Measurements from ENCODE around the gene LAMA3.

Gene LAMA3

DNA sequence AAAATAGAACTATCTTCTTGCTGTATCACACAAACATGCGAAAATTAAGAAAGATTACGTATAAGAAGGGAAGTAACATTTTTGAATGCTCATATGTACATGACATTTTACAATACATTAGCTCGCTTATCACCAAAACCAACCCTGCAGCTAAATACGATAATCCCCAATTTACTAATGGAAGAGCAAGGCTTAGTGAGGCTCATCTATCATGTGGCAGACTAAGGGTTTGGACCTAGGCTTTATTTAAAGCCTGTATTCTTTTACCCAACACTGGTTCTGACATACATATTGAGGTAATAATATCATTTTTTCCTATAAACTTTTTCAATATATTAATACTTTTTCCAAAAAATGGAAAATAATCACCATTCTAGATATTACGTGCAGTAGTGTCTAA is 208.5 kb downstream of the LAMA3 start:
- DNase-seq (ENCODE audit: low read depth in 2 of 2), result no peak

DNA sequence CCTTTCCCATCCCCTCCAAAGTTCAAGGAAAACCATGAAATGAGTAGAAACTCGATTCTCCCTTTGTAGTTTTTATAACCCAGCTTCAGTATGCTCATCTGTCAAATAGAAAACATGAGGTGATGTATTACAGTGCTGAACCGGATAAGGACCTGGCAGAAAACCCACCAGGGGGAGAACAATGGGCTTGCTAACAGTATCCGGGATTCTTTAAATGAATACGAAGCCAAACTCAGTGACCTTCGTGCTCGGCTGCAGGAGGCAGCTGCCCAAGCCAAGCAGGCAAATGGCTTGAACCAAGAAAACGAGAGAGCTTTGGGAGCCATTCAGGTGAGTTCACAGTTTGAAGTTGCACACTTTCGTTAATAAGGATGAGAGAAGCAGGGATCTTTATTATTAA is 211.7 kb downstream of the LAMA3 start:
- no peak for DNase-seq (ENCODE audit: low read depth in 2 of 2)

DNA sequence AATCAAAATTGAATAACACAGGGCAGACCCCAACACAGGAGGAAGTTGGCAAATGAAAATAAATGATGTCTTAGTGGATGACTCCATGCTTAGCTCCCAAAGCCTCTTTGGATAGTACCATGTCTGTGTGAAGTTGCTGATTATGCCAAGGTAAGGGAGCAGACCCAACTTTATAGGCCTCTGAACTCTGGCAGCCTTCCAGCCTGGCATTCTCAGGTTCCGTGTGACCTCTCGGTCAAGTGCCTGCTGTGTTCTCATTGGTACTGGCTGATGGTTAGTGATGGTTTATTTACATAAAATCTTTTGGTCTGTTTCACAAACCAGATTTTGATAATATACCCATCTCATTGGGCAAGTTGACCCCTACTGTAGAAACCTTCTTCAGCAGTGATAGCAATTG is 213.1 kb downstream of the LAMA3 start:
- DNase-seq (ENCODE audit: low read depth in 2 of 2), result no peak

DNA sequence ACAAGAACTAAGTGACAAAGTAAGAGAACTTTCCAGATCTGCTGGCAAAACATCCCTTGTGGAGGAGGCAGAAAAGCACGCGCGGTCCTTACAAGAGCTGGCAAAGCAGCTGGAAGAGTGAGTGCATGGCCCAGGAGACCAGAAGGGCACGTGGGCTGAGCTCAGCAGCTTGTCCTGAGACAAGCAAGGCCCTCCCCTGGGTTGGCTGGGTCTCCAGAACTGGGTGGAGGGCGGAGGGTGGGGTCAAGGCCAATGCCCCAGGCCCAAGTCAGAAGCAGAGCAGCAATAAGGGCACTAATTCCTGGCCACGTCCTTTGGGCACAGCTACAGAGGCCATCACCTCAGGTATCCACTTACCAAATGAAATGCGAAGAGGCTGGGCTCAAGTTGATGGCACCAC is 214.7 kb downstream of the LAMA3 start:
- no peak for DNase-seq (ENCODE audit: low read depth in 2 of 2)

DNA sequence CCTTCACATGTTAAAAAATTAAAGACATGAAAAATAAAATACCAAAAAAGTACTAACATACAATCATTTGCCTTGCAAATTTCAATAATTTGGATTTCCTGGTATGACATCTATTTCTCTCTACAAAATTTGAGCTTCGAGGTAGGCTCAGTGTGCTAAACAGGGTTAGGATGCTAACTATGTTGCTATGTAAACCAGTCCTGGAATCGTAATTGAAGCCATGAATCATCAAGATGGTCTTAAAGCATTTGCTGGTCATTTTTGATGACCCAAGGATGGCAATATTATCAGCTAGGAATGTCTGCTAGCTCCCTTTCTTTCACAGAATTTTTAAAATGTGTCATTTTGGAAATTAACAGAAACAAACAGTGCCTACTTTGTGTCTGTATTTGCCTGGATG is 217.4 kb downstream of the LAMA3 start:
- DNase-seq (ENCODE audit: low read depth in 2 of 2), result no peak

DNA sequence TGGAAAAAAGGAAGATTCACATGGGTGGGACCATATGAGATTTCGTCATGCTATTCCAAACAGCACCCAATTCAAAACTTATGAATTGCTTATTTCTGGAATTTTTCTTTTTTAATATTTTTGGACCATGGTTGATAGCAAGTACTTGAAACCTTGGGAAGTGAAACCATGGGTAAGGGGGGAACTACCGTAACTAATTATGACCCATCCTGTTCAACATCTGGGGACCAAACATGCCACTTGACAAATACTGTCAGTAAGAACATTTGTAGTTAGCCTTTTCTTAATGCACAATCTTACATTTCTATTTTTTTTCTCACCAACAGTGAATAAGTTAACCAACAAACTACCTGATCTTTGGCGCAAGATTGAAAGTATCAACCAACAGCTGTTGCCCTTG is 219.6 kb downstream of the LAMA3 start:
- no peak for DNase-seq (ENCODE audit: low read depth in 2 of 2)

DNA sequence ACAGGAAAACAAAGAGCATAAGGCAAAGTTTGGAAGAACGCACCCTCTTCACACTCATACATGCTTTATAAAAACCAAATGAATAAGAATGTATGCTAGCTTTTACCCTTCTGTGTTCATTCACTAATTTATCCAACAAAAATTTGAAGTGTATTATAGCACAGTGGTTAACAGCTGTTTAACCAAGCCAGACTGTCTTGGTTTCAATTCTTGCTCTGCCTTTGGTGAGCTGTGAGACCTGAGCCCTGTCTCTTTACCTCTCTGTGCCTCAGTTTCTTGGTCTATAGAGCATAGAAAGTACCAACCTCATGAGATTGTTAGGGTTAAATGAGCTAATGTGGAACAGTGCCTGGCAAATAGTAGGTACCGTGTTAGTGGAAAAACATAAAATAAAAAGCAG is 220.8 kb downstream of the LAMA3 start:
- no peak for DNase-seq (ENCODE audit: low read depth in 2 of 2)

DNA sequence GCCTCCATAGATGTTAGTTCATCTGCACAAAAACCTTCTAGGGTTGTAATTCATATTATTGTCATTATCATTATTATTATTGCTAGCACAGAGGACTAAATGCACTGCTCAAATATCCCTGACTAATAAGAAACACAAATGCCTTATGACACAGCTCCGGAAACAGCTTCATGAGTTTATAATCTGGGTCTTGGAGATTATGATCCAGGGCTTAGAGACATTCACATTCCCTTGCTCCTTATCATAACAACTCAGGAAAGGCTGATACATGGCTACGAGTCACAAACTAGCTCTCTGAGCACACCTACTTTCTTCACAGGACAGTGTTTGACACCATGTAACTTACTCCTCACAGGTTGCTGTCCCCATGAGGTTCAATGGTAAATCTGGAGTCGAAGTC is 223.1 kb downstream of the LAMA3 start:
- DNase-seq (ENCODE audit: low read depth in 2 of 2), result no peak

DNA sequence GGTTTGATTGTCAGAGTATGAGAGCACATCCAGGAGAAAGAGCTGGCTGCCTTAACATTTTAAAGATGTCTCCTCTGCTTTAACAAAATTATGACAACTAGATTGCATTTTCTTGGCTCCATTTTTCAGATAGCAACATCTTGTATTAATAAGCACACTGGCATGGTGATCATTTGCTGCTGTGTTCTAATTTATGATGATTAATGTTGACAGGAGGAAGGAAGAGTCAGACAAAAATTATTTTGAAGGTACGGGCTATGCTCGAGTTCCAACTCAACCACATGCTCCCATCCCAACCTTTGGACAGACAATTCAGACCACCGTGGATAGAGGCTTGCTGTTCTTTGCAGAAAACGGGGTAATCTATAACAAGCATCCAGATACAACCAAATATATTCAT is 227.1 kb downstream of the LAMA3 start:
- DNase-seq (ENCODE audit: low read depth in 2 of 2), result no peak

DNA sequence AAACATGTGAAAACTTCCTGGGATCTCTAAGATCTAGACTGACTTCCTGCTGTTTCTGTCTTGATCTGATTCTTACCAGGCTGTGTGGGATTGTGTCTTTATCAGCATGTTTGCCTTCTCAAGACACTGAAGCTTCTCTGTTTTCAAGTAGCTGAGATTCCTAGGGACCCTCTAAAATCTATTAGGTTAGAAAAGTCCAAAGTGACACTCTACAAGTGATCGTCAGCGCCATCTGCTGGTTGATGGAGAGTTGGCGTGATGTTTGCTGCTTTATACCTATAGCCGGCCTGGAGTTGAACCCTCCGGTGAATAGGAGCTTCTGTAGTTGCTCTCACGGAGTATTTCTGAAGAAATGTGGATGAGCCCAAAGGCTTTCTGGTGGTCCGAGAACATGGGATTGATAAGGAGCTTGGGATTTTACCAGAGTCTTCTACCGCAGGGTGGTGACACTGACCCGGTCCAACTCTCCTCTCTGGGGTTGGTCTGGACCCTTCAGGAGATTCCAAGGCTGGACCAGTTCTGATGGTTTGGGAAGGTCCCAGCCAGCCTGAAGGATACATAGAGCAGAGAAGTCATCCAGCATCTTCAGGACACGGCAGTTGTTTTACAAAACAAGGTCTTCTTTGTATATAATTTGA is 229.3 kb downstream of the LAMA3 start:
- peak; percentile 65 to 72 for DNase-seq (ENCODE audit: low read depth in 2 of 2)

DNA sequence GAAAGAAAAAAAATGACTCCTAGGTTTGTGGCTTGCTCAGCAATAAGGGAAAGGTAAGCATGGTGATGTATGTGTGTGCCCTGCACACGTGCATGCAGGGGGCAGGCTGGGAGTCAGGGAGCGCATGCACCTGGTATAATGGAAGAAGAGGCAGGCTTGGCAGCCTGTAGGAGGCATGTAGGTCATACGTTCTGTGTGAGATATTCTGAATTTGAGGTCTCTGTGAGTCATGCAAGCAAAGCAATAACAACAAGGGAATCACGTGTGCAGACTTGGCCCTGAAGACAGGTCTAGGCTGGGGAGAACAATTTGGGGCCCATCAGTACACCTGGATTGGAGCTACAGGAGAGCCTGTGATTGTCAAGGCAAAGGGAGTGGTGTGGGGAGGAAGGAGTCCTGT is 230.8 kb downstream of the LAMA3 start:
- no peak for DNase-seq (ENCODE audit: low read depth in 2 of 2)

DNA sequence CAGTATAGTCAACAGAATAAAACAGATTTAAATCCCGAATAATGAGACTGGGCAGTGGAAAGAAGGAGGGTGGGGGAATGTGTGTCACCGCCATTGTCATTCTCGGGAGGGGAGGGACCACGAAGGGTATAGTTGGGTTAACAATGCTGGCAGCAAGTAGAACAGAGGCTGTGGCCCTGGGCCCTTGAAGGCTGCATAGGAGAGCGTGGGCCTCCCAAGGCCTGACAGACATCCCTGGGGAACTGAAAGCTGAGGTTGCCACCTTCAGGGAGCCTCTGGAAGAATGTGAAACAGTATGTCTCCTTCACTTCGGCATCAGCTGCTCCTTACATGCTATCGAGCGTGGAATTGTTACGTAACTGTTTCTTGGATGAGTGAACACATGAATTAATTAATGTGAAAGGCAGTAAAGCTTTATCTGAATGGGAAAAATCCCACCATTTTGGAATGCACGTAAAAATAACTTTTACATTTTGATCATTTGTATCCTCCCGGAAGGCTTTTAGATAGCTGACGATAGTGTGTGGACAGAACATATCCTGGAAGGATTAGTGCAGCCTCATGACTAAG is 232.5 kb downstream of the LAMA3 start:
- DNase-seq (ENCODE audit: low read depth in 2 of 2), result no peak

DNA sequence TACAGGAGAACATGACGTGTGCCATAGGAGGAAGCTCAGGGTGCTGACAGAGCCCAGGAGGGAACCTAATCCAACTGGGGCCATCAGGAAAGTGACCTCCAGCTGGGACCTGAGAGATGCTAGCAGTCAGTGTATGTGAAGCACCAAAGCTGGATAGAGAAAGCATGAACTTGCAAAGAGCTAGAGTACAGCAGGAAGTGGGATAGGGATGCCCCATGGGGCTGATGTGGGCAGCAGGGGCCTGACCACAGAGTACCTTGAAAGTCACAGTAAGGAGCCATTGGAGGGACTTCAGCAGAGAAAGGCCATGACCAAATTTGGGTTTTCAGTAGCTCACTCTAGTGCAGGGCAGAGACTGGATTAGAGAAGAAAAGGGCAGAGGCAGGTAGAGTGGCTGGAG is 233.7 kb downstream of the LAMA3 start:
- DNase-seq (ENCODE audit: low read depth in 2 of 2), result no peak

DNA sequence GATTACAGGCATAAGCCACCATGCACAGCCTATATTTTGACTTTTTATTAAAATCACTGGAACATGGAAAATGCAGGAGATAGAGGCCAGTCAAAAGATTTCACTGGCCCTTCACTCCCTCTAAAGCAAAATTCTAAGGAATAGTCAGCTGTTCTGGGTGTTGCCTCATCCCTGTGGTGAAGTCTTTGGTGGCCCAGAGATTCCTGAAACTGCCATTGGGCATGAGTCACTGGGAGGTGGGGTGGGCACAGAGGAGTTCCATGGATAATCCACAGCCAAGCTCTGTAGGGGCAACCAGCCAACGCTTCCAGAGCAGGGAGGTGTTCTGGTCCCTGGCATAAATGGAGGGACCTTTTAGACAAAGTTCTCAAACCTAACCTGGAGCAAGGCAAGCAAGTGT is 235.6 kb downstream of the LAMA3 start:
- DNase-seq (ENCODE audit: low read depth in 2 of 2), result no peak

DNA sequence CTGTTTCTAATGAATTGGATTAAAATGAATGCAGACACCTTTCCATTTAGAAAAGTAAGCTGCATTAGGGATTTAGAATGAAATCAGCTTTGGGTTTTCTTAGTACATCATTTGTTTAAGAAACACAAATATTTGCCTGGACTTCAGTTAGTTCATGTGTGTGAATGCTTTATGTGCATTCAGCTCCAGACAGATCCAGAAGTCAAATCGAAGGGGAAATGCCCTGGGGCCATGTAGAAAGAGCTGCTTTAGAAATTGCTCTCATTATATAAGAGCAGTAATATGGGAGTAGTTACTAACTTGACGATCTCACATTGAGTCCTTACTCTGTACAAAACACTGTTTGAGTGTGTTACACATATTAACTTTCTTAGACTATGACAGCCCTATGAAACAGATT is 237.3 kb downstream of the LAMA3 start:
- DNase-seq (ENCODE audit: low read depth in 2 of 2), result no peak

DNA sequence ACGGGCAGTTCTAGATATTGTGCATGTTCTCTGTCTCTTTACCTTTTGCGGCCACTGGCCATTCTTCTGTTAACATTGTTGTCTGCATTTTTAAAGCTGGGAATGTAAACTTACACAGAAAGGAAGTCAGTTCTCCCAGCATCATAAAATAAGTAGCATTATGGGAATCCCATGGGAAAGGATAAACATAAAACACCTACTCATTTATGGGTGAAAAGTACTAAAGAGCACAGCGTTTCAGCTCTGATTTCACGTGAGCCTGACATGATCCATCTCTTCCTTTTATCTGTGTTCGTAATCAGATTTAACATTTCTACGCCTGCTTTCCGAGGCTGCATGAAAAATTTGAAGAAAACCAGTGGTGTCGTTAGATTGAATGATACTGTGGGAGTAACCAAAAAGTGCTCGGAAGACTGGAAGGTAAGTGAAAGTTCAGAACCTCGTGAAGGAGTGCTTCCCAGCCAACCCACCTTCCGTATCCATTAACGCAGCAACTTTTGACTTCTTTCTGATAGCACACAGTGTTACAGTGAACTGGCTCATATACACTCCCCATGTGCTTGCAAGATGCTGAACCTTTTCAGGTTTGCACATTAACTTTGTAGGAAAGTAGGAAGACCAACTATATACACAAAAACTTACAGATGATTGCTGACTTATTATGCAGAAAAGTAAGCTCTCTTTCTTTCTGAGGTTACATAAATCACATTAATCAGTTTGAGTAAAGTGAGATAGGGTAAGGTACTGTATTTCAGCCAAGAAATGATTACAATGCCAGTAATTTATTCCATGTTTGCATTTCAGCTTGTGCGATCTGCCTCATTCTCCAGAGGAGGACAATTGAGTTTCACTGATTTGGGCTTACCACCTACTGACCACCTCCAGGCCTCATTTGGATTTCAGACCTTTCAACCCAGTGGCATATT is 238.8 kb downstream of the LAMA3 start:
- no peak for DNase-seq (ENCODE audit: low read depth in 2 of 2)

DNA sequence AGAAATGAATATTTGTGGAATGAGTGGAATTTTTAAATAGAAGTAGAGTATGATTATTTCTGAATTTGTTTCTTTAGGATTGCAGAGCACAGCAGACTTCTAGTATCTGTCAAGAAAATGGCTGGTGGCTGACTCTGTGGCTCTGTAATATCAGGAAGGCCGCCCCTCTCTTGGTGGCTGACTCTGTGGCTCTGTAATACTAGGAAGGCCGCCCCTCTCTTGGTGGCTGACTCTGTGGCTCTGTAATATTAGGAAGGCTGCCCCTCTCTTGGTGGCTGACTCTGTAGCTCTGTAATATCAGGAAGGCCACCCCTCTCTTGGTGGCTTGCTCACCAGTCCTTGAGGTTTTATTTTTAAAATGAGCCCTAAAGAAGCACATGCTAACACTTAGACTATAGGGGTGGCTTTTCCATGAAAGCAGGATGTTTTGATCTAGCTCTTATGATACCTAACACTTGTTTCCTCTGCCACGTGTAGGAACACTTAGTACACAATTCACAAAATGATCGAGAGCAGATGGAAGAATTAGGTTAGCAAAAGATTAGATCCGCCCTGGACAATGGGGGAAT is 240.2 kb downstream of the LAMA3 start:
- no peak for DNase-seq (ENCODE audit: low read depth in 2 of 2)

DNA sequence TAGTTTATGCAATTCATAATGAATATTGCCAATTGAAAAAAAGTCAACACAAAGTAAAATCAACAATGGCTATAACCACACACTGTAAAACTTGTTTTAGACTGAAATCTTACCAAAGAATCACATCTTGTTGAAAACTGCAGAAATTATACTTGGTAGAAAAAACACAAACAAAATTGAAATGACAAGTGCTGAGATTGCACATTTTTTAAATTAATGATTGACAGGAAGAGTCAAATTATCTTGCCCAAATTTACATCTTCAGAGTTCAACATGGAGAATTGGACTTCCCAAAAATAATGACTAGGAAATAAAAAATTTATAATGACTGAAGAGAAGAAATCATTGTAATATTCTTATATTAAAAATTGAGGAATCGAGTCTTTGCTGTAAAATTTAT is 240.7 kb downstream of the LAMA3 start:
- no peak for DNase-seq (ENCODE audit: low read depth in 2 of 2)

DNA sequence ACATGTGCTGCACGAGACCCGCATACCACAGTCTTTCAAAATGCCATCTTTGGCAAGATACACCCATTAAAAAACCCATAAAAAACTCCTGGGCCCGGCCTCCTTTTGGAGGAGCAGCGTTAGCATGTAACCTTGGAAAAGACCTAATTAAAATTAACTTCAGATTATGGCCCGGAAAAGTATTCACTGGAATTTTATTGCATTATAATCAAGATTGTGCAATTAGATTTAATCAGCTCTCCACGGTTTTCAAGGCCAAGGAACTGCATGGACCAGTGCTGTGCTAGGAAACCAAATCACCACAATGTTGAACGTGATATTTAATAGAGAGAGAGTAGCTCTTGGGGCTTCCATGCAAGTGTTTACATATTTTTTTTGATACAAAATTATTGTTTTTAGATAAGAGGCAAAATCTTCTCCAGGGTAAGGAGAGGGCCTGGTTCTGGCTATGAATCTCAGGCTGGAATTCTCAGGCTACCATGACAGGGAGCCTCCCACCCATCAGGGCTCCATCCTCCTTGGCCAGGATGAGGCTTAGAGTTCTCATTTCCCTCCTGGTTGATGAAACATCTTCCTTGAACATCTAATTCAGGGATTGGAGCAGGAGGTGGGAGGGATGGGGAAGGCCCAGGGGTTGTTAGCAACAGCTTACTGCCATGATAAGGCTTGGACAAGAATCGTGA is 243.3 kb downstream of the LAMA3 start:
- no peak for DNase-seq (ENCODE audit: low read depth in 2 of 2)

DNA sequence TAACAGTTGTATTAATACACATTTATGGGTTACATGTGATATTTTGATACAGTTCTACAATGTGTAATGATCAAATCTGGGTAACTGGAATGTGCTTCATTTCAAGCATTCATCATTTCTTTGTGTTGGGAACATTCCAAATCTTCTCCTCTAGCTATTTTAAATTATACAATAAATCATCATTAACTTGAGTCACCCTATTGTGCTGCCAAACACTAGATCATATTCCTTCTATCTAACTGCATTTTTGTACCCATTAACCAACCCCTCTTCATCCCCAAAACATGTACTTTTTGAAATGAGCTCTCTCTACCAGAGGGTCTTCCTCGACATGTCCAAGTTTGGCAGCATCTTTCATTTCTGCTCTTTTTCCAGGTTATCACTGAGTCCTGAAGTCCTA is 244.2 kb downstream of the LAMA3 start:
- no peak for DNase-seq (ENCODE audit: low read depth in 2 of 2)

DNA sequence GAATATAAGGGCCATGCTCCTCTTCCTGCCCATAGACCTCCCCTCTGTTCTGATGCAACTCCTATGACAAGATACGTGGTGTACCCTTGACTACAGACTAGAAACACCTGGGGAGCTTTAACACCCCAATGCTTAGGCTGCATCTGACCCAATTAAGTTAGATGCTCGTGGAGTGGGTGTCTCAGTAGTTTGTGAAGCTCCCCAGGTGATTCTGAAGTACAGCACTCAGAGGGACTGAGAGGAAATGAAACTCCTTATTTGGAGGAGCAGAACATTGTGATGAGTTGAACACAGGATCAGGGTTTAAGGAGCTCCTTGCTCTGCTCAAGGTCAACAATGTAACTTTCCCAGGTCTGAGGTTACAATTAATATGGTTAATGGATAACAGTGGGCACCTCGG is 245.0 kb downstream of the LAMA3 start:
- DNase-seq (ENCODE audit: low read depth in 2 of 2), result no peak

DNA sequence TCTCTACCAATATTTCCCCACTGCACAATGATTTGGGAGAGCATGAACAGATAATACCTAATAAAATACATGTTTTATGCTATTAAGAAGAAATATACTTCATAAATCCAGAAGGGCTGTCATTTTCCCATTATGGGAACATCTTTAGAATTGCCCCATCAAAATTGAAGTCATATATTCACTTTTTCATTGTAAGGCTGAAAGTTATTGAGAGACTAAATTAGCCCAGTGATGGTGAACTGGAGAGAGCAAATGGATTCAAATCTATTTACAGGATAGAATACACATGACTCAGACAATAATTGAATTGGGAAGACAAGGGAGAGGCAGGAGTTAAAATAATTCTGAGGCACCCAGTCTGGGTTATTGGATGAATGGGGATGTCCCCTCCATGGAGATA is 245.6 kb downstream of the LAMA3 start:
- no peak for DNase-seq (ENCODE audit: low read depth in 2 of 2)

Data from stimulated activated CD8-positive, alpha-beta memory T cell treated with anti-CD3 and anti-CD28 coated beads, Interleukin-7, amount 100 ng/mL, for 1 hour (primary cell).